Stimulated activated naive B cell treated with anti-CD40 and anti-IgM and Interleukin-4, amounts not matched to agents 10 μg/mL and 1 μg/mL and 100 μg/mL, for 72 hours (primary cell): Measurements from ENCODE around the gene INSM2.

Experiments used
- ATAC-seq, 2 donors: fragments of 150-1000 bp; cut with Tn5 transposase; replicated peaks; 2 replicates each; pipeline ENCODE4 v1.10.0; 2021; ENCODE audit warnings: moderate library complexity in 1 of 2
- DNase-seq: peaks from one replicate; pipeline ENCODE4 v3.0.0; 2021
- H3K27ac Mint-ChIP-seq: one replicate; pipeline ENCODE4 v1.8.0; 2022; ENCODE audit warnings: mild to moderate bottlenecking, mixed read lengths
- H3K27me3 Mint-ChIP-seq, 2 donors: one replicate each; pipeline ENCODE4 v1.8.0; 2022; ENCODE audit warnings: mixed read lengths in 2 of 2
- H3K36me3 Mint-ChIP-seq, 2 donors: one replicate each; pipeline ENCODE4 v1.8.0; 2022; ENCODE audit warnings: mixed read lengths in 2 of 2, mild to moderate bottlenecking in 1 of 2
- H3K4me1 Mint-ChIP-seq, 2 donors: one replicate each; pipeline ENCODE4 v1.8.0; 2022; ENCODE audit warnings: mixed read lengths in 2 of 2, mild to moderate bottlenecking in 1 of 2
- H3K4me3 Mint-ChIP-seq, 2 donors: one replicate each; pipeline ENCODE4 v1.8.0; 2022; ENCODE audit warnings: mild to moderate bottlenecking in 2 of 2, mixed read lengths in 2 of 2, moderate library complexity in 1 of 2
- H3K9me3 Mint-ChIP-seq, 2 donors: one replicate each; pipeline ENCODE4 v1.8.0; 2022; ENCODE audit warnings: mixed read lengths in 2 of 2, mild to moderate bottlenecking in 1 of 2

INSM2 gene

DNA sequence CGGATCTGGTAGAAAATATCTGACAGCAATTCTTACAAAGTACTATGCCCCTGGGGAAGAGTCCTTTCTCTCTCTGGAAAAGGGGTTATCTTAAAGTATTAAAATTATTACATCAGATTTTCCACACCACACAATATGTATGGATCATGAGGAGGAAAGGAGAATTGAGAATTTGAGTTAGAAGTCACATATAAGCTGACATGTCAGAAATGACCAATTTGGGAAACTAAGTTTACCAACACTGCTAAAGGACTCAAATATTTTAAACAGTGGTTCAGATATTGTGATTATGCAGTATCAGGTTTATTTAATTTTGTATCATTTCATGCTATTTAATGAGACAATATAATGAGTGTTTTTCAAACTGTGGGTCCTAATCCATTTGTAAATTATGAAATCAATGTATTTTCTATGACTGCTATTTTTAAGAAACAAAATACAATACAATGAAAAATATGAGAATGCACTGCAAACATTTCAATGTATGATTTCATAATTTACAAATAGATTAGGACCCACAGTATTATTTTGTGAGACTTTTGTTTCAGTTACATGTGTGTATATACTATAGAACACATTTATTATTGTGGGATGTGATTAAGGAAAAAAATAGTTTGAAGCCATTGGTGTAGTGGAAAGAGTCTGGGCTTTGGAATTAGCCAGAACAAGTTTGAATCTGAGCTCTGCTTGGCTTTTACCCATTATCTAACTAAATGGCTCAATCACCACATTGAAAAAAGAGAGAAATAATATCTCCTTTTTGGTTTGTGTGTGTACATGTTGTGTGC, 1.8 kb upstream of the INSM2 start:
- no peak for DNase-seq
- H3K27ac Mint-ChIP-seq = no peak overlapping the region
- peaks cover 7 to 24% of the 10 kb centered on the region in 2 donors for H3K4me1 Mint-ChIP-seq
- H3K36me3 Mint-ChIP-seq = no peaks in the 10 kb centered on the region
- no peaks in the 10 kb centered on the region for H3K9me3 Mint-ChIP-seq
- peaks cover 39 to 66% of the 10 kb centered on the region in 2 donors for H3K27me3 Mint-ChIP-seq
- no peak for ATAC-seq
- H3K4me3 Mint-ChIP-seq = no peak overlapping the region

GRCh38 chr14:35532783-35533356, 1.1 kb upstream of the INSM2 start:
- H3K27ac Mint-ChIP-seq = no peak overlapping the region
- peaks cover 39 to 66% of the 10 kb centered on the region in 2 donors for H3K27me3 Mint-ChIP-seq
- H3K9me3 Mint-ChIP-seq = no peaks in the 10 kb centered on the region
- no peak for ATAC-seq
- no peak for DNase-seq
- H3K4me1 Mint-ChIP-seq = peaks cover 7 to 24% of the 10 kb centered on the region in 2 donors
- peak overlapping the region; percentile 82 to 83 for H3K4me3 Mint-ChIP-seq
- peaks cover 2% of the 10 kb centered on the region in 2 donors for H3K36me3 Mint-ChIP-seq

DNA sequence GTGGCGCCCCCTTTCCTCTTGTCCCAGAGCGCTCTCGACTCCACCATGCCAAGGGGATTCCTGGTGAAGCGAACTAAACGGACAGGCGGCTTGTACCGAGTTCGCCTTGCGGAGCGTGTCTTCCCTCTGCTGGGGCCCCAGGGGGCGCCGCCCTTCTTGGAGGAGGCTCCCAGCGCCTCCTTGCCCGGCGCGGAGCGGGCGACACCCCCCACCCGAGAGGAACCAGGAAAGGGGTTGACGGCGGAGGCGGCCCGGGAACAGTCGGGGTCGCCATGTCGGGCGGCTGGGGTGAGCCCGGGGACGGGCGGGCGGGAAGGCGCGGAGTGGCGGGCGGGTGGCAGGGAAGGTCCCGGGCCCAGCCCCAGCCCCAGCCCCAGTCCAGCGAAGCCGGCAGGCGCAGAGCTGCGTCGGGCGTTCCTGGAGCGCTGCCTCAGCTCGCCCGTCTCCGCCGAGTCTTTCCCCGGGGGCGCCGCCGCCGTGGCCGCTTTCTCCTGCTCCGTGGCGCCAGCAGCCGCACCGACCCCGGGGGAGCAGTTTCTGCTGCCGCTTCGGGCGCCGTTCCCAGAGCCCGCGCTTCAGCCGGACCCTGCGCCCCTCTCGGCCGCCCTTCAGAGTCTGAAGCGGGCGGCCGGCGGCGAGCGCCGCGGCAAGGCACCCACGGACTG, 376 bp downstream of the INSM2 start:
- H3K9me3 Mint-ChIP-seq = no peaks in the 10 kb centered on the region
- no peak overlapping the region for H3K27ac Mint-ChIP-seq
- peaks cover 39 to 55% of the 10 kb centered on the region in 2 donors for H3K27me3 Mint-ChIP-seq
- no peak for DNase-seq
- peaks cover 7 to 24% of the 10 kb centered on the region in 2 donors for H3K4me1 Mint-ChIP-seq
- peaks cover 4 to 7% of the 10 kb centered on the region in 2 donors for H3K36me3 Mint-ChIP-seq
- peak; percentile 3 to 19 for ATAC-seq
- peak overlapping the region; percentile 82 to 83 for H3K4me3 Mint-ChIP-seq

DNA sequence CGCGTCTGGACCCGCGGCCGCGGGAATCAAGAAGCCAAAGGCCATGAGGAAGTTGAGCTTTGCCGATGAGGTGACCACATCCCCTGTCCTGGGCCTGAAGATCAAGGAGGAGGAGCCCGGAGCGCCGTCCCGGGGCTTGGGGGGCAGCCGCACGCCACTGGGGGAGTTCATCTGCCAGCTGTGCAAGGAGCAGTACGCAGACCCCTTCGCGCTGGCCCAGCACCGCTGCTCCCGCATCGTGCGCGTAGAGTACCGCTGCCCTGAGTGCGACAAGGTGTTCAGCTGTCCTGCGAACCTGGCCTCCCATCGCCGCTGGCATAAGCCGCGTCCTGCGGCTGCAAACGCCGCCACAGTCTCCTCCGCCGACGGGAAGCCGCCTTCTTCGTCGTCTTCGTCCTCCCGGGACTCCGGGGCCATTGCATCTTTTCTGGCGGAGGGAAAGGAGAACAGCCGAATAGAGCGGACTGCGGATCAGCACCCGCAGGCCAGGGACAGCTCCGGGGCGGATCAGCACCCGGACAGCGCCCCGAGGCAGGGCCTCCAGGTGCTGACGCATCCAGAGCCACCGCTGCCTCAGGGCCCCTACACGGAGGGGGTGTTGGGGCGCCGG, 1.0 kb downstream of the INSM2 start:
- ATAC-seq (peak; percentile 85 to 86), DNase-seq (peak; percentile 66)
- Mint-ChIP-seq H3K27ac (no peak overlapping the region), H3K4me1 (peaks cover 10 to 29% of the 10 kb centered on the region in 2 donors), H3K36me3 (peaks cover 7 to 13% of the 10 kb centered on the region in 2 donors), H3K27me3 (peaks cover 34 to 48% of the 10 kb centered on the region in 2 donors), H3K4me3 (peak overlapping the region; percentile 80), H3K9me3 (no peaks in the 10 kb centered on the region)

DNA sequence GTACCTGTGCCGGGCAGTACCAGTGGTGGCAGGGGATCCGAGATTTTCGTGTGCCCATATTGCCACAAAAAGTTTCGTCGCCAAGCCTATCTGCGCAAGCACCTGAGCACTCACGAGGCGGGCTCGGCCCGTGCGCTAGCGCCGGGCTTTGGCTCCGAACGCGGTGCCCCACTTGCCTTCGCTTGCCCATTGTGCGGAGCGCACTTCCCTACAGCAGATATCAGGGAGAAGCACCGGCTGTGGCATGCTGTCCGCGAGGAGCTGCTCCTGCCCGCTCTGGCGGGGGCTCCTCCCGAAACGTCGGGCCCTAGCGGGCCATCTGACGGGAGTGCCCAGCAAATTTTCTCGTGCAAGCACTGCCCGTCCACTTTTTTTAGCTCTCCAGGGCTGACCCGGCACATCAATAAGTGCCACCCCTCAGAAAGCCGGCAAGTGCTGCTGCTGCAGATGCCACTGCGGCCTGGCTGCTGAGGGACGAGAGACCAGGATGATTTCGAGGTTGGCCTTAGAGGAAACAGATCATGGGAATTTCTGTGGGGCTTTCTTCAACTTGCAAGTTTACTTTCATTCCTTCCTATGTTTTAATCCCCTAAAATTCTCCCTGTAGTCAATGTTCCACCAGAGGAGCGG, 1.6 kb downstream of the INSM2 start:
- Mint-ChIP-seq H3K27me3 (peaks cover 28 to 42% of the 10 kb centered on the region in 2 donors), H3K4me3 (peak overlapping the region; percentile 80), H3K9me3 (no peaks in the 10 kb centered on the region)

DNA sequence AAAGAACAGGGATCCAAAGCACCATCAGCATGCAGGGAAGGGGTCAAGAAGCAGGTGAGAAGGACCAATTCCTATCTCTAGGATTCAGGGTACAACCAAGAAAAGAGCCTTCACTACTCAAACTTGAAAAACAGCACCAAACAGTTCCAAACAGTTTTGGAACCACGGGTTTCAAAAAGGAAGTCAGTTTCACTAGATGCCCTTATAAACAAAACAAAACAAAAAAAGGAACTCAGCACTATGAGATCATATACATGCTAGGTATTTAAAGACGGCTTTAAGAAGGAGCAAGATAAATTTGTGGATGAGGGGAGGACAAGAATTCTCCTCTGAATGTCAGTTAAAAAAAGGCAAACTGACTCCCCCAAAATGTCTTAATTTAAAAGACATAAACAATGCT, 6.0 kb downstream of the INSM2 start:
- Mint-ChIP-seq H3K9me3 (no peaks in the 10 kb centered on the region), H3K27ac (no peak overlapping the region)

More for the DNA sequence above, 1.6 kb downstream of the INSM2 start:
- DNase-seq (no peak), ATAC-seq (no peak)
- peaks cover 8 to 14% of the 10 kb centered on the region in 2 donors for H3K36me3 Mint-ChIP-seq
- peaks cover 11 to 31% of the 10 kb centered on the region in 2 donors for H3K4me1 Mint-ChIP-seq
- no peak overlapping the region for H3K27ac Mint-ChIP-seq

DNA sequence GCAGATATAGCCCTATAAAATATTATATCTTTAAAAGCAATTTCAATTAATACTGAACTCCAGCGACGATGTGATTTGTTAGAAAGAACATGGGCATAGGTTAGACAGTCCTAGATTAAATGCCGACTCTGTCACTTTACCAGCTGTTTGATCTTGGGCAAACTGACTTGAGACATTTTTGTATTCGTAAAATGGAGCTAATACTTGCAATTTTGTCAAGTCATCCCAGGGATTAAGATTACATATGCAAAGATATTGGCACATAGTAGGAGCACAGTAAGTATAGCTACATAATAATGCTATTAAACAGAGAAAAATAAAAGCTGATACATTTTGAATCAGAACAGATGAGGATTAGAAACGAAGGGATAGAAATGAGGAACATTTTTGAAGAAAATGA, 9.0 kb downstream of the INSM2 start:
- no peaks in the 10 kb centered on the region for H3K27me3 Mint-ChIP-seq
- no peak overlapping the region for H3K4me3 Mint-ChIP-seq
- ATAC-seq (no peak), DNase-seq (no peak)
- H3K27ac Mint-ChIP-seq = no peak overlapping the region
- H3K36me3 Mint-ChIP-seq = peaks cover 11 to 15% of the 10 kb centered on the region in 2 donors
- H3K4me1 Mint-ChIP-seq = peaks cover 4 to 7% of the 10 kb centered on the region in 2 donors
- H3K9me3 Mint-ChIP-seq = no peaks in the 10 kb centered on the region

More for the DNA sequence above, 6.0 kb downstream of the INSM2 start:
- ATAC-seq (no peak), DNase-seq (no peak)
- no peak overlapping the region for H3K4me3 Mint-ChIP-seq
- peaks cover 16 to 17% of the 10 kb centered on the region in 2 donors for H3K27me3 Mint-ChIP-seq
- H3K4me1 Mint-ChIP-seq = peaks cover 6 to 17% of the 10 kb centered on the region in 2 donors
- H3K36me3 Mint-ChIP-seq = peaks cover 14 to 19% of the 10 kb centered on the region in 2 donors

- ATAC-seq (no peak), DNase-seq (no peak)
- H3K27ac Mint-ChIP-seq = no peak overlapping the region
- H3K9me3 Mint-ChIP-seq = no peaks in the 10 kb centered on the region
- H3K4me3 Mint-ChIP-seq = no peak overlapping the region
- H3K27me3 Mint-ChIP-seq = no peaks in the 10 kb centered on the region
- peaks cover 3 to 8% of the 10 kb centered on the region in 2 donors for H3K36me3 Mint-ChIP-seq
- H3K4me1 Mint-ChIP-seq = no peaks in the 10 kb centered on the region
Measured at GRCh38 chr14:35549551-35549950, 15.6 kb downstream of the INSM2 start.

DNA sequence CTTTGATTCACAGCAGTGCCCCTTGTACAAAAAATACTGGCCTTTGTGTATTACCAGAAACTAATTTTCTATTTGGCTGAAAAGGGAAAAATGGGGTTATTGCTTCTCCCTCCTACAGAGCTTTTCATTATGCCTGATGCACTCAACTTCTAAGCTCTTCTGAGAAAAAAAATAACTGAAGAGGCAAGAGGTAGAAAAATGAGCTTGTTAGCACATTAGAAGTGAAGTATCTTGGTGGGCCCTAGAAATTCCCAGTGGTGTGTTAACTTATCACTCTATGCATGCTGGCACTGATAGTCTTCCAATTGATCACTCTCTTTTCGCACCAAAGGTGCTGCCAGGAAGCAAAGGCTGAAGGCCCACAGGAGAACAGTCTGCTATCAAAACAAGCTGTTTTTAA, 17.1 kb downstream of the INSM2 start:
- Mint-ChIP-seq H3K4me1 (no peaks in the 10 kb centered on the region), H3K9me3 (no peaks in the 10 kb centered on the region), H3K36me3 (peaks cover 3 to 8% of the 10 kb centered on the region in 2 donors), H3K27ac (no peak overlapping the region), H3K4me3 (no peak overlapping the region), H3K27me3 (no peaks in the 10 kb centered on the region)
- ATAC-seq (no peak), DNase-seq (no peak)

- no peaks in the 10 kb centered on the region for H3K27me3 Mint-ChIP-seq
- no peak for ATAC-seq
- H3K27ac Mint-ChIP-seq = no peak overlapping the region
- DNase-seq = no peak
- H3K36me3 Mint-ChIP-seq = peaks cover 0 to 3% of the 10 kb centered on the region in 2 donors
- no peaks in the 10 kb centered on the region for H3K4me1 Mint-ChIP-seq
- no peak overlapping the region for H3K4me3 Mint-ChIP-seq
- no peaks in the 10 kb centered on the region for H3K9me3 Mint-ChIP-seq
Measured at GRCh38 chr14:35553808-35554207, 19.8 kb downstream of the INSM2 start.

DNA sequence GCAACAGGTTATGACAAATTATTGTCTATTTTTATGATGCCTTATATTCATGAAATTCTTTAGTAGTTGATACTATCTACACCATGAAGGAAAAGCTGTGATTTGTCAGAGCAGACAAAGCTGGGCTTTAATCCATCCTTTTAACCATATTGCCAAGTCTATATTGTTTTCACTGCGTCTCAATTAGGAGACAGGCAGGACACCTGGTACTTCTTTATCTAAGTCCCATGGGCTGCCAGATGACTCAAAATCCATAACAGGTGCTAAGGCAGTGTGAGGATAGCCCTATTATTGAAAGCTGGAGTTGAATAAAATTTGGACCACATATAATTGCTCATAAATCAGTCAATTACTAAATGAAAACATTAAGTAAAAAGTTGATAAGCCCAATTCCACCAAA, 22.6 kb downstream of the INSM2 start:
- DNase-seq = no peak
- H3K4me3 Mint-ChIP-seq = no peak overlapping the region
- H3K27ac Mint-ChIP-seq = no peak overlapping the region
- H3K4me1 Mint-ChIP-seq = no peaks in the 10 kb centered on the region
- no peak for ATAC-seq
- no peaks in the 10 kb centered on the region for H3K27me3 Mint-ChIP-seq
- peaks cover 0 to 3% of the 10 kb centered on the region in 2 donors for H3K36me3 Mint-ChIP-seq
- no peaks in the 10 kb centered on the region for H3K9me3 Mint-ChIP-seq

DNA sequence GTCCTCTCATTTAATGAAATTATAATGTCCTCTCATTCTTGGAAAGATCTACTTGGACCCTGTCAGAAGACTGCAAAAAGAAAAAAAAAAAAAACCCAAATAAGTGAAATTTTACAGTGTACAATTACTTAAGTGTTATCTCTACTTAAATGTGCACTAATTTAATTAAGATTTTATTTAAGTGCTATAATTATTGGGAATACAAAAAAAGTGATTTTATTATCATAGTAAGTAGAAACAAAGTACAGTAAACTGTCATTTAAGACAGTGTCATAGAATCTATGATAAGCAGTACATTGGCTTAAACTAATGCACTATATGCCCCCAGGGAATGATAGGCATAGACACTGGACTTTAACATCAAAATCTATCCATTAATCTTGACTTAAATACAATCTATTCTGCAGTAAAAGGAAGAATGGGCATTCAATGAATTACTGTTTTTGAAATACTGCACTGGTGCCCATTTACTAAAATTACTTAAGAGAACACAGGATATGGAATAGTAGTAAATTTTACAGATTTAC, 23.3 kb downstream of the INSM2 start:
- DNase-seq (no peak), ATAC-seq (no peak)
- Mint-ChIP-seq H3K27me3 (no peaks in the 10 kb centered on the region), H3K9me3 (no peaks in the 10 kb centered on the region), H3K36me3 (peaks cover 1 to 2% of the 10 kb centered on the region in 2 donors), H3K4me3 (no peak overlapping the region), H3K4me1 (no peaks in the 10 kb centered on the region), H3K27ac (no peak overlapping the region)

DNA sequence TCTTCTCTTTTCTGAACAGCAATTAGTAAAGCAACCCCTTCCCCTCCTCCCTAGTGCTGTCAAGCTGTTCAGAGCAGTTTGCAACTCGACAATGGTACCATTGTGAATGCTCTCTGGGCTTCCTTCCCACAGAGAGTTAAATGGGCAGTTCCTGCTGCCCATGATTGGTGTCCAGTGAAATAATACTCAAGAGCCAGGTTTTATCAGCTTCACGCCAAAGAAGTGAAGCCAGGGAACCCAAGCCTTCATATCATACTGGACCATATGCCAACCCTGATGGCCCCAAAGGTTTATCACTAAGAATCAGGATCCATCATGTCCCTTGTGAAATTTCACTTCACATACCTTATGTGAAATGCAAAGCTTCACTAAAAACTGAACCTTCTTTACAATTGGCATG, 24.7 kb downstream of the INSM2 start:
- DNase-seq = no peak
- H3K9me3 Mint-ChIP-seq = peaks cover 0 to 1% of the 10 kb centered on the region in 2 donors
- no peak for ATAC-seq
- no peaks in the 10 kb centered on the region for H3K27me3 Mint-ChIP-seq
- H3K4me3 Mint-ChIP-seq = no peak overlapping the region
- H3K36me3 Mint-ChIP-seq = peaks cover 5% of the 10 kb centered on the region in 2 donors
- no peaks in the 10 kb centered on the region for H3K4me1 Mint-ChIP-seq
- no peak overlapping the region for H3K27ac Mint-ChIP-seq
